ENCODE results near the gene WDR12.
A peak's percentile ranks its signal among the peaks of the same experiment; 100 is the strongest.
"Not testable (repeated sequence)": the region's sequence is repeated elsewhere in the genome, so short reads cannot be mapped to it uniquely, and the experiment has no call there.

The WDR12 gene

DNA sequence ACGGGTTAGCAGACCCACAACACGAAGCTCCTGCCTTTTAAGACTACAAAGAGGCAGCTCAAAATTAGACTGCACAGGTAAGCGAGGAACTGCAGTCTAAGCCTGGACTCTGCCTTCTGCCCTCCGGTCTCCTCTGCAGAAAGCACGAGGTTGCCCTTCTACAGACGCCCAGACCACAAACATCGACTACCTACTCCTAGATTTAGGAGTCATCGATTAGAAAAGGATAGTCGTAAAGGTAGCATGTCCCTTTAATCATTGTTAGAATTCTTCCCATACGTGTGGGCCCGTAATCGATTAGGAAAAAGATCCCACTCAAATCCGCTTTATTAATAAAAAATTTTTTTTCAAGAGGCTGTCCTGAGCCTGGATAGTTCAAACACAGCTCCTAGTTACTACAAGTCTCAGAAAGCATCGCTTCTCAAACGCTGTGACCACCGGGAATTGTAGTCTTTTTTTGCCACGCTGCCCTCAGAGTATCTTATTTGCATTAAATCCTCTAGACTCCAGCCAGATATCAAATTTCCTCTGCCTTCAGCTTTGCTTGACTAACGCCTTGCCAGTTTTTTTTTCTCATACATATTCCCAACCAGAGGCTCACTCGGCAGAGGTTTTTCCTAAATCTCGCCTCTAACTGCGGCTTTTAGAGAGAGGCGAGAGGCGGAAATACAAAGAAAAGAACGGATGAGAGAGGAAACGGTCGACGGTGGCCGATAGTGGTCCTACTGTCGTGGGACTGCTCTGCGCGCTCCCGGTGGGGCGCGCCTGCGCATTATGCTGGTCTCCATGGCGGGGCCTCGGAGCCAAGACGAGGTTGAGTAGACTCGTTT, at the start of gene WDR12, which contains the start of gene CARF:
TSS of gene WDR12 (minus strand) at position 162 of the 830 bp plus-strand sequence. CDS start 197 bp downstream, outside the sequence.
TSS of gene CARF (plus strand) at position 764 of the 830 bp plus-strand sequence. CDS start 29,628 bp downstream, outside the sequence.
- DNase-seq = peak; percentile 89

- no peak for DNase-seq
Measured at GRCh38 chr2:202960524-202960923, 49.1 kb upstream of the WDR12 start.

DNA sequence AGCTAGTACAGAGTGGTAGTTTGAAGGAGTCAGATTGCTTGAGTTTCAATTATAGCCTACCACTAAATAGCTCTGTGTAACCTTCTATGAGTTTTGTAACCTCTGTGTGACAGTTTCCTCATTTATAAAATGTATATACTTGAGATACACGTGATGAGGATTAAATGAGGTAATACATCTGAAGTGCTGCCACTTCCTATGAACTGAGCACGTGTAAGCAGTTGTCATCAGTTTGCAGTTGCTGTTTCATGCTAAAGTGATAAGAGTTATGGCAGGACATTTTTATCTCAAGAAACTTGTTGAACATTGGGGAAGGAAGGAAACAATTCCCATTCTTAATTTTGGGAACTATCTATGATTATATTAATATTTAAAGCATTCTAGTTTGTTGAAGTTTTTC, 39.1 kb upstream of the WDR12 start:
- DNase-seq = no peak

DNA sequence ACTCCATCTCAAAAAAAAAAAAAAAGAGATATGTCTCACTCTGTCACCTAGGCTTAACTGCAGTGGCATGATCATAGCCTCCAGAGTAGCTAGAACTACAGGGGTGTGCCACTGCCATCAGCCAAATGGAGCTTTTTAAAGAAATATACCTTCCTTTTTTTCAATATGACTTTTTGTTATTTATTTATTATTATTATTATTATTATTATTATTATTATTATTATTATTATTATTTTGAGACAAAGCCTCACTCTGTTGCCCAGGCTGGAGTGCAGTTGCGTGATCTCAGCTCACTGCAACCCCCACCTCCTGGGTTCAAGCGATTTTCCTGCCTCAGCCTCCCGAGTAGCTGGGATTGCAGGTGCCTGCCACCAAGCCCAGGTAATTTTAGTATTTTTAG, 37.9 kb upstream of the WDR12 start:
- not testable (repeated sequence) for DNase-seq

GRCh38 chr2:202945497-202945896, 34.0 kb upstream of the WDR12 start:
- no peak for DNase-seq

DNA sequence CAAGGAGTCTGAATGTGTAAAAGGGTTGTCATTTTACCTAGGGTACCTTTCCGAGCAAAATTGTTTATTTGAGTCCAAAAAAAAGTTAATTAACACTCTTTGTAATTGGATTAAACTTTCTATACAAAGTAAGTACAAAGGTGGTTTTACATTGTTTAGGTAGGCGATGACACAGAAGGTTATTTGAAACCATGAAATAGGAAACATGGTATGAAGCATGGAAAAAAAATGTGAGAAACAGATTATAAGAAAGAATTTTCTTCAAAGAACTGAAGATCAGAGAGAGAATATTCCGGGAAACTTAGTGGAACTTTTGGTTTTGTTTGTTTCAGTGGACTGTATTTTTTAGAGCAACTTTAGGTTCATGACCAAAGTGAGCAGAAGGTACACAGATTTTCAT, 33.3 kb upstream of the WDR12 start:
- no peak for DNase-seq

DNA sequence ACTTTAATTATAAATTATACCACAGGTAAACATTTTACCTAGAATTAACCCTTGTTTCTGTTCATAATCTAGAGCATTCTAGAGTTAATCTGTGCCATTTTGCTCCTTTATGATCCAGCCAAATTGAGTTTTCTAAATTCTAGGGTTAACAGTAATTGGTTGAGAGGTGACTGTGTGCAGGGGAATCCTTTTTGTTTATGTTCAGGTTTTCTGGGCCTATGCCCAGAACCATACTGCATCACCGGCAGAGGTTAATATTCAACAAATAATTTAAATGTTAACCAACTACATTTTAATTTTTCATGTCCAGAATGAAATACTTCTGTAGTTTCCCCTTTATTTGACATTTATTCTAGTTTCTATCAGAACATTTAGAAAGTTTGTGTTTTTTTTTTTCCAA, 32.9 kb upstream of the WDR12 start:
- DNase-seq = no peak

DNA sequence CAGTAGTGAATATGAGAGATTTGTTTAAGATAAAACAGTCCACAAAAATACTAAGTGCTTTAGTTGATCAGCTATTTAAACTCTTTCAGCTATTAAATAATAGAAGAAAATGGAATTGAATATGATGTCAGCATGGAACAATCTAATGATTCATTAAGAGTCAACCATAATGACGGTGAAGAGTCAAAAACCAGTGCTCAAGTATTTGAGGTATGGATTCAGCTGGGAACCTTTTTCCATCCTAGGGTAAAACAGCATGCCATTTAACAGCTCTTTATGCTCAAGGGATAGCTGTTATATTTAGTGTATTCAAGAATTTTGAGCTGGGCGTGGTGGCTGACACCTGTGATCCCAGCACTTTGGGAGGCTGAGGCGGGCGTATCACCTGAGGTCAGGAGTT, 30.3 kb upstream of the WDR12 start:
- DNase-seq = no peak

DNA sequence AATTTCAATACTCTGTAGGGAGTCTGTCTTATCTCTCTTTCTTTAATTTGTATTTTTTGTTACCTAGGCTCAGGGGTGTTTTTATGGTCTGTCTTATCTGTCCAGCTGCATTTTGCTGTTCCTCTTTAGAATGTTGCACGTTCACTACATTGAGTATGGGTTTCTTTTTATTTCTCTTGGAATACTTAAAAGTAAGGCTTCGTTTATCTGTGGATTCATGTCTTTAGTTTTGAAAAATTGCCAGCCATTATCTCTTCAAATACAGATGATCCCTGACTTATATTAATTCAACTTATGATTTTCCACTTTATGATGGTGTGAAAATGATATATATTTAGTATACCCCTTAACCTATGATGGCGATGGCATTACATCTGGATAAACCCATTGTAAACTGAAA, 27.5 kb upstream of the WDR12 start:
- no peak for DNase-seq

GRCh38 chr2:202934456-202934855, 23.0 kb upstream of the WDR12 start:
- DNase-seq = no peak

GRCh38 chr2:202933958-202934357, 22.5 kb upstream of the WDR12 start:
- DNase-seq = no peak

- no peak for DNase-seq
Measured at GRCh38 chr2:202933139-202933510, 21.7 kb upstream of the WDR12 start.

GRCh38 chr2:202932425-202933138, 21.1 kb upstream of the WDR12 start:
- DNase-seq = no peak

- no peak for DNase-seq
Measured at GRCh38 chr2:202918860-202919259, 7.4 kb upstream of the WDR12 start.

DNA sequence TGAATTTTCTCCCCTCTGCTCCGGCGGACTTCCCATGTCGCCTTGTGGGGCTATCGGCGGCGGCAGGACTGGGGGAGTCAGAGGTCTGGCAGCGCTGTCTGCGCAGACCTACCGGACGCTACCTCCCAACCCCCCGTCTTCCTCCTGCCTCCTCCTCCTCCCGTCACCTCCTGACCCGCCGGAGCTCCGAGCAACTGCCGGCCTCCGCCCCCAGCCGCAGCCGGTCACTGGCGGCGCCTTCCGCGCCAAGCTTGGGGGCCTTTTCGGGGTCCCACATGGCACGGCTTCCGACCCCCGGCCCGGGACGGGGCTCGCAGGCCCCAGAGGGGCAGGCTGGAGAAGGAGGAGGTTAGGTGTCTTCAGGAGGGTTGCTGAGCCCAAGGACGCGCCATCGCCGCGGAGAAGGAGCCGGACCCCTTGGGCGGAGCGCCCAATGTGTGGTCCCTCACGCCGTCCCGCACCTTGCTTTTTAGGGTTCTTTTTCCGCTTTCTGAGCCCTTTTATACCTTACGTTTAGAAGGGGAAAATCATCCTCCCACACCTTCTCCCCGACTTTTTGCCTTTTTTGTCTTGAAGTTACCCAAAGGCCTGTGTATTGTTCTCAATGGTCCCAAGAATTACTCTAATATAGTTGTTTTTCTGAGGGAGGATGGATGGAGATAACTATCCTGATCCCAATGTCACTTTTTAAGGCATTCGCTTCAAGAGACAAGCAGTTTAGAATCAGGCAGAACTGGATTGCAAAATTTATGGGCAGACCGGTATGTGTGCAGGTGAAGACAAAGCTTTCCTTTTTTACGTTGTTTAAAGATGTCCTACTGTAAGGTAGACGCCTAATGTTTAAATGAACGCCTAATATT, 1.1 kb upstream of the WDR12 start:
- DNase-seq = peak; percentile 17

DNA sequence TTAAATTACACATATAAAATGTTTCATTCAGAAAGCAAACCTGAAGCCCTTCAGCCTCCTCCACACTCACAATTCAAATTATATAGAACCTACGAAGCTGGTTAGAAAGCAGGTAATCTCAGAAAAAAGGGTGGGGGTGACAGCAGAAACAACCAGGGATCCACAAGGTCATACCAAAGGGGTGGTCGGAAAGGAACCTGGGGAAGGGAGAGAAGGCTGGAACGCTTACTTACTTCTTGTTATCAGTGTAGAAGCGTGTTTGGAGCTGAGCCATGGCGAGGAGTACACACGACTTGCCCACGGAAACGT, 316 bp downstream of the WDR12 start:
- DNase-seq = no peak

GRCh38 chr2:202910698-202911097, 775 bp downstream of the WDR12 start:
- no peak for DNase-seq

DNA sequence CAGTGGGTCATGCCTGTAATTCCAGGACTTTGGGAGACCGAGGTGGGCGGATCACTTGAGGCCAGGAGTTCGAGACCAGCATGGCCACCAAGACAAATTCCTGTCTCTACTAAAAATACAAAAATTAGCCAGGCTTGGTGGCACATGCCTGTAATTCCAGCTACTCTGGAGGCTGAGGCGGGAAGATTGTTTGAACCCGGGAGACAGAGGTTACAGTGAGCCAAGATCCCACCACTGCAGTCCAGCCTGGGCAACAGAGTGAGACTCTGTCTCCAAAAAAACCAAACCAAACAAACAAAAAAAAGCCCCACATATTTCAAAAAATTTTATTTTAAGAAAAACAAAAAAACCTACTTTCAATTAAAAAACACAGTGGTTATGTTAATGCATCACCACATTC, 1.2 kb downstream of the WDR12 start:
- not testable (repeated sequence) for DNase-seq

- DNase-seq = no peak
Measured at GRCh38 chr2:202909394-202910192, 1.9 kb downstream of the WDR12 start.

DNA sequence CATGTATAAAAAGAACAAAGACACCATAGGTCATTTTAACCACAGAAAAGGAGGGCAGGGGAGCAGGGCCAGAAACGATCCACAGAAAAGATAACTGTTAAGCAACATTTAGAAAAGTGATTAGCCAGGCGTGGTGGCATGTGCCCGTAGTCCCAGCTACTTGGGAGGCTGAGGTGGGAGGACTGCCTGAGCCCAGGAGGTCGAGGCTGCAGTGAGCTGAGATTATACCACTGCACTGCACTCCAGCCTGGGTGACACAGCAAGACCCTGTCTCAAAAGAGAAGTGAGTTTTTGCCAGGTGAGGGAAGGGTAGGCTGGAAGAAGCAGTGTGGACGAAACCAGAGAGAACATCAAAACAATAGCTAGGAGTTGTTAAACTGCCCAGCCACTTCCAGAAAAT, 3.3 kb downstream of the WDR12 start:
- no peak for DNase-seq

- not testable (repeated sequence) for DNase-seq
Measured at GRCh38 chr2:202905507-202905906, 6.0 kb downstream of the WDR12 start.

- no peak for DNase-seq
Measured at GRCh38 chr2:202885190-202885589, 26.3 kb downstream of the WDR12 start.
